ENCODE data around the gene NCMAP. TPM values are rescaled to one million over a fixed set of nuclear protein-coding genes. Genes with fewer than 3 reads are reported as not detected.

The NCMAP gene
- total RNA-seq, 1 experiment from 2014 or later: 0.33 TPM

DNA sequence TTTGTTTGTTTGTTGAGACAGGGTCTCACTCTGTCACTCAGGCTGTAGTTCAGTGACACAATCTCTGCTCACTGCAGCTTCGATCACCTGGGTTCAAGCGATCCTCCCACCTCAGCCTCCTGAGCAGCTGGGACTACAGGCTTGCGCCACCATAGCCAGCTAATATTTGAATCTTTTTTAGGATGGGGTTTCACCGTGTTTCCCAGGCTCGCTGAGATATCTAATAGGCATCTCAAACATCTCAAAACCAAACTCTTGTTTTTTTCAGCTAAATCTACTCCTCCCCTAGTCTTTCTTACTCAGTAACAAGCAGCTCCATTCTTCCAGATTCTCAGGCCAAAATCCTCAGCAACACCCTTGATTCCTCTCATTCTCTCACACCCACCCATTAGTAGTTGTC lies 65.2 kb downstream of the NCMAP start:
- H3K27me3 ChIP-seq (ENCODE audit: control insufficient read depth, insufficient read depth, low read length): peaks cover 2% of the 10 kb centered on the region; the same call in 1 of the 2 replicates
- ChIA-PET CTCF (no interaction called here), POLR2A (no interaction called here)
- BruUV-seq (replicated peaks): no TSS peak
- H3K4me3 ChIP-seq (ENCODE audit: low read depth in 2 of 2, low read length in 2 of 2): no peak overlapping the region
- ATAC-seq: no peak
- intact Hi-C loops (cut with micrococcal nuclease; ENCODE audit: unreplicated experiment) (no loop called here), in situ Hi-C loops (cut with HindIII; ENCODE audit: low pct_unique_long_range_greater_than_20kb, low sequenced_read_pairs) (no loop called here)
- TF ChIP-seq POLR2AphosphoS5 (IDR thresholded peaks at IDR 0.05; ENCODE audit: low read depth, low read length) (no peak), SIN3A (IDR thresholded peaks at IDR 0.05; ENCODE audit: borderline replicate concordance, insufficient read depth, low read depth, low read length) (no peak), REST (IDR thresholded peaks at IDR 0.05; ENCODE audit: insufficient read depth in 1 of 2, low read depth in 2 of 2, low read length in 1 of 2) (no peak), TCF7L2 (IDR thresholded peaks at IDR 0.05; ENCODE audit: low read depth, low read length) (no peak)
- TF ChIP-seq, protein P1, sequence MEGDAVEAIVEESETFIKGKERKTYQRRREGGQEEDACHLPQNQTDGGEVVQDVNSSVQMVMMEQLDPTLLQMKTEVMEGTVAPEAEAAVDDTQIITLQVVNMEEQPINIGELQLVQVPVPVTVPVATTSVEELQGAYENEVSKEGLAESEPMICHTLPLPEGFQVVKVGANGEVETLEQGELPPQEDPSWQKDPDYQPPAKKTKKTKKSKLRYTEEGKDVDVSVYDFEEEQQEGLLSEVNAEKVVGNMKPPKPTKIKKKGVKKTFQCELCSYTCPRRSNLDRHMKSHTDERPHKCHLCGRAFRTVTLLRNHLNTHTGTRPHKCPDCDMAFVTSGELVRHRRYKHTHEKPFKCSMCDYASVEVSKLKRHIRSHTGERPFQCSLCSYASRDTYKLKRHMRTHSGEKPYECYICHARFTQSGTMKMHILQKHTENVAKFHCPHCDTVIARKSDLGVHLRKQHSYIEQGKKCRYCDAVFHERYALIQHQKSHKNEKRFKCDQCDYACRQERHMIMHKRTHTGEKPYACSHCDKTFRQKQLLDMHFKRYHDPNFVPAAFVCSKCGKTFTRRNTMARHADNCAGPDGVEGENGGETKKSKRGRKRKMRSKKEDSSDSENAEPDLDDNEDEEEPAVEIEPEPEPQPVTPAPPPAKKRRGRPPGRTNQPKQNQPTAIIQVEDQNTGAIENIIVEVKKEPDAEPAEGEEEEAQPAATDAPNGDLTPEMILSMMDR (IDR thresholded peaks at IDR 0.05): no peak
- no peak overlapping the region for H3K27ac ChIP-seq (ENCODE audit: low read length)
- no peaks in the 10 kb centered on the region for H3K4me1 ChIP-seq (ENCODE audit: control insufficient read depth, insufficient read depth, low read length)
- H3K36me3 ChIP-seq (ENCODE audit: control insufficient read depth, insufficient read depth, low read length): no peaks in the 10 kb centered on the region
- DNase-seq (ENCODE audit: low read depth, low spot score): no peak
- no peaks in the 10 kb centered on the region for H3K9me3 ChIP-seq (ENCODE audit: control insufficient read depth, insufficient read depth, low read depth, low read length)

DNA sequence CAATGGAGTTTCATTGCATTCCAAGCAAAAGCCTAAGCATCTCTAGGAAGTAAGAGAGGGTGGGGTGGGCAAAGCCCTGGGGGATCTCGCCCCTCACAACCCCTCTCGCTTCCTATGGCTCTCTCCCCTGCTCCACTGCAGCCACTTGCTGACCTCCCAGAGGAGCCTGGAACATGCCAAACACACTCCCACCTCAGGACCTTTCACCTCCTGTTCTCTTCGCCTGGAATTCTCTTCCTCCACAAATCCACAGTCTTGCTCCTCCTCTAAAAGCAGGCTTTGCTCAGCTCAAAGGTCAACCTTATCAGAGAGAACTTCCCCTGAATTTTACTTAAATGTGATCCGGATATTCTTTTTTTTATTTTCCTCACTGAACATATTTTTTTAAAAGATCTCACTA lies 66.3 kb downstream of the NCMAP start:
- Histone ChIP-seq H3K4me1 (ENCODE audit: control insufficient read depth, insufficient read depth, low read length) (no peaks in the 10 kb centered on the region), H3K4me3 (ENCODE audit: low read depth in 2 of 2, low read length in 2 of 2) (no peak overlapping the region), H3K27me3 (ENCODE audit: control insufficient read depth, insufficient read depth, low read length) (no peaks in the 10 kb centered on the region), H3K27ac (ENCODE audit: low read length) (no peak overlapping the region), H3K9me3 (ENCODE audit: control insufficient read depth, insufficient read depth, low read depth, low read length) (no peaks in the 10 kb centered on the region), H3K36me3 (ENCODE audit: control insufficient read depth, insufficient read depth, low read length) (no peaks in the 10 kb centered on the region)
- intact Hi-C loops (cut with micrococcal nuclease; ENCODE audit: unreplicated experiment): no loop called here
- no peak for ATAC-seq
- no TSS peak for BruUV-seq (replicated peaks)
- TF ChIP-seq POLR2AphosphoS5 (IDR thresholded peaks at IDR 0.05; ENCODE audit: low read depth, low read length): no peak
- TF ChIP-seq REST (IDR thresholded peaks at IDR 0.05; ENCODE audit: insufficient read depth in 1 of 2, low read depth in 2 of 2, low read length in 1 of 2): no peak
- TF ChIP-seq TCF7L2 (IDR thresholded peaks at IDR 0.05; ENCODE audit: low read depth, low read length): no peak
- TF ChIP-seq, protein P1 (IDR thresholded peaks at IDR 0.05): no peak
- no peak for TF ChIP-seq SIN3A (IDR thresholded peaks at IDR 0.05; ENCODE audit: borderline replicate concordance, insufficient read depth, low read depth, low read length)
- no peak for DNase-seq (ENCODE audit: low read depth, low spot score)
- POLR2A ChIA-PET: no interaction called here
- in situ Hi-C loops (cut with HindIII; ENCODE audit: low pct_unique_long_range_greater_than_20kb, low sequenced_read_pairs): no loop called here
- CTCF ChIA-PET: no interaction called here

All from Panc1 (cell line).